ENCODE data around the gene ST8SIA4.

DNA sequence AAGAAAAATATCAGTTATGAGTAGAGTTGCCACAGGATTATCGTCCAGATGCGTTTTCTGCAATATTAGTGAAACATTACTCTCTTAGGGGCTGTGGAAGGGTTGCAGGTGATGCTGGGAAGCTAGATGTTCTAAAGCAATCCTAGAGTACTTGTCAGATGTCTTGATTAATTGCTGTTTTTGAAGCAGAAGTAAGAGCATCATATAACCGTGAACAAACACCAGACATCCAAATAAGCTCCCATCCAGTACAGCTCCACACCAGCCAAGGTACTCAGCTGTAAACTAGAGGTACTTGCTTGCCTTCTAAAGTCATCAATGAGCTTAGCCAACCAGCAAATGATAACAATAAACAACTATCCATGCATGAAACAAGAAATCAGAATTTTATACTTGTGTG is 131.1 kb downstream of the ST8SIA4 start:
- TF ChIP-seq, protein P1, sequence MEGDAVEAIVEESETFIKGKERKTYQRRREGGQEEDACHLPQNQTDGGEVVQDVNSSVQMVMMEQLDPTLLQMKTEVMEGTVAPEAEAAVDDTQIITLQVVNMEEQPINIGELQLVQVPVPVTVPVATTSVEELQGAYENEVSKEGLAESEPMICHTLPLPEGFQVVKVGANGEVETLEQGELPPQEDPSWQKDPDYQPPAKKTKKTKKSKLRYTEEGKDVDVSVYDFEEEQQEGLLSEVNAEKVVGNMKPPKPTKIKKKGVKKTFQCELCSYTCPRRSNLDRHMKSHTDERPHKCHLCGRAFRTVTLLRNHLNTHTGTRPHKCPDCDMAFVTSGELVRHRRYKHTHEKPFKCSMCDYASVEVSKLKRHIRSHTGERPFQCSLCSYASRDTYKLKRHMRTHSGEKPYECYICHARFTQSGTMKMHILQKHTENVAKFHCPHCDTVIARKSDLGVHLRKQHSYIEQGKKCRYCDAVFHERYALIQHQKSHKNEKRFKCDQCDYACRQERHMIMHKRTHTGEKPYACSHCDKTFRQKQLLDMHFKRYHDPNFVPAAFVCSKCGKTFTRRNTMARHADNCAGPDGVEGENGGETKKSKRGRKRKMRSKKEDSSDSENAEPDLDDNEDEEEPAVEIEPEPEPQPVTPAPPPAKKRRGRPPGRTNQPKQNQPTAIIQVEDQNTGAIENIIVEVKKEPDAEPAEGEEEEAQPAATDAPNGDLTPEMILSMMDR (IDR thresholded peaks at IDR 0.05 in 2 of 3, conservative IDR thresholded peaks at IDR 0.05 in 1 of 3; ENCODE audit: control insufficient read depth in 2 of 3, extremely low read depth in 1 of 3, insufficient read depth in 1 of 3, low read depth in 3 of 3, low read length in 3 of 3): no peak
- no peak for TF ChIP-seq YY1 (IDR thresholded peaks at IDR 0.05; ENCODE audit: low read depth, low read length)

Measured in GM12878 (cell line).